Measurements from ENCODE around the gene KDM4B. TPM values are rescaled to one million over a fixed set of nuclear protein-coding genes. Genes with fewer than 3 reads are reported as not detected.
"Not testable (repeated sequence)": the region's sequence is repeated elsewhere in the genome, so short reads cannot be mapped to it uniquely, and the experiment has no call there.

Gene KDM4B
- polyA plus RNA-seq, 1 experiment: 7.7 TPM

DNA sequence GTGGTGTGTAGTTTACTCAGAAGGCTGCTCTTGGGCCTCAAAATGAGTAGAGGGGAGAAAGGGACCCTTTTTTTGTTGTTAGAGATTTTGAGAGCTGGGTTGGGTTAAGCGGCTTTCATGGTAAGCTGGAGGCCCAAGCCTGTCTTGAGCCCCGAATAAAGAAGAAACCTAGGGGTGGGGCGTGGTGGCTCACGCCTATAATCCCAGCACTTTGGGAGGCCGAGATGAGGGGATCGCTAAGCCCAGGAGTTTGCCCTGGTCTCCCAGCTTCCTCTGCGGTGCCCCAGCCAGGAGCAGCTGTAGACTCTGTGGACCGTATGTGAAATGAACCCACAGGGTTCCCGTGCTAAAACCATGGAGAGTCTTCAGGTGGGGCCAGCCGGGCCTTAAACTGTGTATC, 56.1 kb downstream of the KDM4B start:
- H3K9me3 ChIP-seq (ENCODE audit: control insufficient read depth, insufficient read depth, low read length): peaks cover 3% of the 10 kb centered on the region; the same call in 1 of the 2 replicates
- no peak overlapping the region for H3K27ac ChIP-seq (ENCODE audit: low read depth, low read length)
- no peaks in the 10 kb centered on the region for H3K27me3 ChIP-seq (ENCODE audit: control insufficient read depth, insufficient read depth, low read length)
- CTCF ChIA-PET: interaction anchor here (0.6 to 4.5 kb wide), 5 partner anchors 23 to 215 kb away, joined by 3 to 19 read pairs (median 4); no protein-coding TSS in a partner anchor
- TF ChIP-seq CTCF (IDR thresholded peaks at IDR 0.05; ENCODE audit: low read depth, low read length): no peak
- DNase-seq (ENCODE audit: low read depth, low spot score): no peak
- H3K4me3 ChIP-seq (ENCODE audit: low read depth, low read length): no peak overlapping the region
- POLR2A ChIA-PET: interaction anchor here (1.0 to 1.2 kb wide), 2 partner anchors 49 to 57 kb away, joined by 3 to 6 read pairs; partner anchors contain the start of gene KDM4B

GRCh38 chr19:5026706-5027273, 57.9 kb downstream of the KDM4B start:
- H3K9me3 ChIP-seq (ENCODE audit: control insufficient read depth, insufficient read depth, low read length): no peaks in the 10 kb centered on the region; the same call in 1 of the 2 replicates
- no peak overlapping the region for H3K4me3 ChIP-seq (ENCODE audit: low read depth, low read length)
- H3K27me3 ChIP-seq (ENCODE audit: control insufficient read depth, insufficient read depth, low read length): no peaks in the 10 kb centered on the region
- no peak overlapping the region for H3K27ac ChIP-seq (ENCODE audit: low read depth, low read length)
- no peak for DNase-seq (ENCODE audit: low read depth, low spot score)
- CTCF ChIA-PET: interaction anchor here (0.7 to 4.5 kb wide), 6 partner anchors 12 to 217 kb away, joined by 3 to 19 read pairs (median 4); no protein-coding TSS in a partner anchor
- POLR2A ChIA-PET: no interaction called here
- TF ChIP-seq CTCF (IDR thresholded peaks at IDR 0.05; ENCODE audit: low read depth, low read length): peak; percentile 18; the same call in 1 of the 2 replicates

DNA sequence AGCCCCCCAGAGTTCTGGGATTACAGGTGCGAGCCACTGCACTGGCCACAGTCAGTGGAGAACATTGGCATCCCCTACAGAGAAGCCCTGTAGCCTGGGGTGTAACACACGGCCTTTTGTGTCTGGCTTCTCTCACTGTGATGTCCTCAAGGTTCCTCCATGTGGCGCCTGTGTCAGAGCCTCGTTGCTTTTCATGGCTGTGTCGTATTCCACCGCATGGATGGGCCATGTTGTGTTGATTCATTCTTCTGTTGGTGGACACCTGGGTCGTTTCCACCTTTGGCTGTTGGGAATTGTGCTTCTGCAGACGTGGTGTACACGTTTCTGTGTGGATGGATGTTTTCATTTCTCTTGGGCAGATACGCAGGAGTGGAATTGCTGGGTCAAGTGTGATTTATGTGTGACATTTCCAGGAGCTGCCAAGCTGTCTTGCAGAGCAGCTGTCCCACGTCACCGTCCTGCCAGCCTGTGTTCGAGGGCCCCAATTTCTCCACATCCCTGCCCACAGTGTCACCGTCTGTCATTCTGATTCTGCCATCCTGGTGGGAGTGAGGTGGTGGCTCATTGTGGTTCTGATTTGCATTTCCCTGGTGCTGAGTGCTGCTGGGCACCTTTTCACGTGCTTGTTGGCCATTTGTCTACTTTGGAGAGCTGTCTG, 59.4 kb downstream of the KDM4B start:
- POLR2A ChIA-PET: no interaction called here
- no peak for TF ChIP-seq CTCF (IDR thresholded peaks at IDR 0.05; ENCODE audit: low read depth, low read length)

DNA sequence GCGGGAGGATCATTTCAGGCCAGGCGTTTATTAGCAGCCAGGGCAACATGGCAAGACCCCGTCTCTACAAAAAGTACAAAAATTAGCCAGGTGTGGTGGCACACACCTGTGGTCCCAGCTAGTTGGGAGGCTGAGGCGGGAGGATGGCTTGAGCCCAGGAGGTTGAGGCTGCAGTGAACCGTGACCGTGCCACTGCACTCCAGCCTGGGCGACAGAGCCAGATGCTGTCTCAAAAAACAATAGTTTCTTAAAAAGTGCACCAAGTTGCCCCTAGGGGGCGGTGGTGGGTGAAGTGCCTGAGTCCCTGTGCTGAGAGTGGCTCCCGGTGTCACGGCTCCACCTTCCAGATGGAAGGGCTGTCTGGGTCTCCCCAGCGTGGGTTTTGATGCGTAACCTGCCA, 60.7 kb downstream of the KDM4B start:
- POLR2A ChIA-PET; H3K27me3 ChIP-seq (ENCODE audit: control insufficient read depth, insufficient read depth, low read length); DNase-seq (ENCODE audit: low read depth, low spot score); H3K27ac ChIP-seq (ENCODE audit: low read depth, low read length); H3K9me3 ChIP-seq (ENCODE audit: control insufficient read depth, insufficient read depth, low read length); H3K4me3 ChIP-seq (ENCODE audit: low read depth, low read length): not testable (repeated sequence)
- CTCF ChIA-PET: interaction anchor here (0.6 to 4.5 kb wide), 6 partner anchors 9 to 220 kb away, joined by 3 to 40 read pairs (median 10); partner anchors contain the start of gene PLIN3
- peak; percentile 70 for TF ChIP-seq CTCF (IDR thresholded peaks at IDR 0.05; ENCODE audit: low read depth, low read length)

More for the DNA sequence above, 59.4 kb downstream of the KDM4B start:
- H3K27me3 ChIP-seq (ENCODE audit: control insufficient read depth, insufficient read depth, low read length): no peaks in the 10 kb centered on the region
- CTCF ChIA-PET: interaction anchor here (0.6 to 4.5 kb wide), 3 partner anchors 20 to 217 kb away, joined by 3 to 19 read pairs (median 3); no protein-coding TSS in a partner anchor
- H3K4me3 ChIP-seq (ENCODE audit: low read depth, low read length): no peak overlapping the region
- no peak for DNase-seq (ENCODE audit: low read depth, low spot score)
- H3K9me3 ChIP-seq (ENCODE audit: control insufficient read depth, insufficient read depth, low read length): no peaks in the 10 kb centered on the region; the same call in 1 of the 2 replicates
- no peak overlapping the region for H3K27ac ChIP-seq (ENCODE audit: low read depth, low read length)

Measured in AG04450 (cell line).